ENCODE measurements around the gene SDC4.

SDC4 gene

GRCh38 chr20:45294659-45295058, 53.6 kb downstream of the SDC4 start:
- DNase-seq (ENCODE audit: low read depth), result no peak

GRCh38 chr20:45294003-45294368, 54.2 kb downstream of the SDC4 start:
- no peak for DNase-seq (ENCODE audit: low read depth)

GRCh38 chr20:45293041-45294002, 54.9 kb downstream of the SDC4 start:
- peak; percentile 70 for DNase-seq (ENCODE audit: low read depth)

GRCh38 chr20:45292343-45292742, 55.9 kb downstream of the SDC4 start:
- DNase-seq (ENCODE audit: low read depth), result no peak

GRCh38 chr20:45291526-45291925, 56.7 kb downstream of the SDC4 start:
- no peak for DNase-seq (ENCODE audit: low read depth)

- DNase-seq (ENCODE audit: low read depth), result peak; percentile 49
Measured at GRCh38 chr20:45290677-45291355, 57.4 kb downstream of the SDC4 start.

- DNase-seq (ENCODE audit: low read depth), result no peak
Measured at GRCh38 chr20:45289942-45290676, 58.1 kb downstream of the SDC4 start.

- no peak for DNase-seq (ENCODE audit: low read depth)
Measured at GRCh38 chr20:45288860-45289259, 59.4 kb downstream of the SDC4 start.

GRCh38 chr20:45288376-45288775, 59.8 kb downstream of the SDC4 start:
- no peak for DNase-seq (ENCODE audit: low read depth)

GRCh38 chr20:45283551-45284057, 64.6 kb downstream of the SDC4 start:
- no peak for DNase-seq (ENCODE audit: low read depth)

- no peak for DNase-seq (ENCODE audit: low read depth)
Measured at GRCh38 chr20:45282700-45283550, 65.3 kb downstream of the SDC4 start.

GRCh38 chr20:45279992-45280391, 68.2 kb downstream of the SDC4 start:
- DNase-seq (ENCODE audit: low read depth), result no peak

GRCh38 chr20:45275338-45275737, 72.9 kb downstream of the SDC4 start:
- no peak for DNase-seq (ENCODE audit: low read depth)

Measured in stimulated activated CD8-positive, alpha-beta memory T cell treated with anti-CD3 and anti-CD28 coated beads, Interleukin-12 subunit alpha, Interleukin-12 subunit beta, amount 100 ng/mL, for 1 hour (primary cell).